SU-DHL-6 (cell line): ENCODE results near the gene LILRA2.

ENCODE experiments used
- EZH2phosphoT487 ChIP-seq: fragments of 200-600 bp; sonication (generic), shearing (Covaris generic); conservative IDR thresholded peaks from 2 replicates; pipeline ENCODE4 v1.6.1; 2018; ENCODE audit warnings: mild to moderate bottlenecking, antibody characterized with exemption, low read length, moderate library complexity, mixed read lengths
- TF ChIP-seq, protein P1 (sequence below): fragments of 200-600 bp; sonication (generic); IDR thresholded peaks from one replicate; pipeline ENCODE4 v1.5.1; 2017; ENCODE audit warnings: antibody characterized with exemption, mild to moderate bottlenecking, low read length, moderate library complexity; ENCODE audit not compliant: insufficient read depth, poor library complexity, severe bottlenecking

DNA sequence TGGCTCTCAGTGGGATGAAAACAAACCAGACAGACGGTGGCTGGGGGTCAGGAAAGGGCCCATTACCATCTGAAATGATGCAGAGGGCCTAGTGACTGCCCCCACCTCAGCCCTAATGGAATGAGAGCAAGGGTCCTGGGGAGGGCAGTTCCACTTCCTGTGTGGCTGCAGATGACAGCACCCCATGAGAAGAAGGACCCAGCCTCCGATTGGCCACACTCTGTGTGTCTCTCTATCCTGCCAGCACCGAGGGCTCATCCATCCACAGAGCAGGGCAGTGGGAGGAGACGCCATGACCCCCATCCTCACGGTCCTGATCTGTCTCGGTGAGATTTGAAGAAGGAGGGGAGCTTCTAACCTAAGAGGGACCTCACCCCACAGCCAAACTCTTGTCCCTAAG, 57.2 kb downstream of the LILRA2 start:
- TF ChIP-seq, protein P1, sequence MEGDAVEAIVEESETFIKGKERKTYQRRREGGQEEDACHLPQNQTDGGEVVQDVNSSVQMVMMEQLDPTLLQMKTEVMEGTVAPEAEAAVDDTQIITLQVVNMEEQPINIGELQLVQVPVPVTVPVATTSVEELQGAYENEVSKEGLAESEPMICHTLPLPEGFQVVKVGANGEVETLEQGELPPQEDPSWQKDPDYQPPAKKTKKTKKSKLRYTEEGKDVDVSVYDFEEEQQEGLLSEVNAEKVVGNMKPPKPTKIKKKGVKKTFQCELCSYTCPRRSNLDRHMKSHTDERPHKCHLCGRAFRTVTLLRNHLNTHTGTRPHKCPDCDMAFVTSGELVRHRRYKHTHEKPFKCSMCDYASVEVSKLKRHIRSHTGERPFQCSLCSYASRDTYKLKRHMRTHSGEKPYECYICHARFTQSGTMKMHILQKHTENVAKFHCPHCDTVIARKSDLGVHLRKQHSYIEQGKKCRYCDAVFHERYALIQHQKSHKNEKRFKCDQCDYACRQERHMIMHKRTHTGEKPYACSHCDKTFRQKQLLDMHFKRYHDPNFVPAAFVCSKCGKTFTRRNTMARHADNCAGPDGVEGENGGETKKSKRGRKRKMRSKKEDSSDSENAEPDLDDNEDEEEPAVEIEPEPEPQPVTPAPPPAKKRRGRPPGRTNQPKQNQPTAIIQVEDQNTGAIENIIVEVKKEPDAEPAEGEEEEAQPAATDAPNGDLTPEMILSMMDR = no peak
- no peak for TF ChIP-seq EZH2phosphoT487
